H1 (cell line): ENCODE measurements around the gene ISY1. TPM values are rescaled to one million over a fixed set of nuclear protein-coding genes. Genes with fewer than 3 reads are reported as not detected.
A peak's percentile ranks its signal among the peaks of the same experiment; 100 is the strongest.

ENCODE experiments used
- CTCF ChIA-PET: fragments of 300-600 bp; sonication (Branson Sonifier 250); formaldehyde crosslinking; loops from one replicate; lab custom pipeline; 2021; ENCODE audit not compliant: partially characterized antibody; lab: Charles Lee
- POLR2A ChIA-PET: fragments of 300-600 bp; sonication (Branson Sonifier 250); formaldehyde crosslinking; loops from one replicate; lab custom pipeline; 2021; ENCODE audit warnings: inconsistent platforms; ENCODE audit not compliant: partially characterized antibody; lab: Charles Lee
- DNase-seq, 2 experiments: peaks; one replicate each; pipeline versions ENCODE4 v3.0.0 to v3.0.0-alpha.2; 2010 to 2022; ENCODE audit warnings: low spot score in 2 of 2, low read depth in 1 of 2, mixed read lengths in 1 of 2
- FAIRE-seq: peaks from 2 replicates; lab custom pipeline; 2011; peaks lifted over from hg19 to GRCh38; lab: Jason Lieb, UNC
- H2AFZ ChIP-seq: 2 replicates; pipeline ENCODE4 v1.8.1; 2012; ENCODE audit warnings: low read length, inconsistent platforms
- H2AK5ac ChIP-seq: 2 replicates; pipeline ENCODE4 v1.6.1; 2013; ENCODE audit warnings: low read depth, low read length
- H2BK120ac ChIP-seq: replicated peaks from 2 replicates; pipeline ENCODE3; 2013; ENCODE audit warnings: low read depth, low read length, inconsistent platforms
- H2BK12ac ChIP-seq: 2 replicates; pipeline ENCODE4 v1.6.1; 2013; ENCODE audit warnings: low read depth, low read length
- H2BK15ac ChIP-seq: 2 replicates; pipeline ENCODE4 v1.6.1; 2013; ENCODE audit warnings: low read length
- H2BK20ac ChIP-seq: 2 replicates; pipeline ENCODE4 v1.6.1; 2013; ENCODE audit warnings: low read length
- H2BK5ac ChIP-seq: 2 replicates; pipeline ENCODE4 v1.6.1; 2013; ENCODE audit warnings: low read depth, low read length
- H3K14ac ChIP-seq: 2 replicates; pipeline ENCODE4 v1.6.1; 2013; ENCODE audit warnings: inconsistent platforms; ENCODE audit not compliant: insufficient read length
- H3K18ac ChIP-seq: 2 replicates; pipeline ENCODE4 v1.6.1; 2013; ENCODE audit warnings: low read length; ENCODE audit errors: extremely low read depth
- H3K23ac ChIP-seq: 2 replicates; pipeline ENCODE4 v1.6.1; 2013; ENCODE audit warnings: inconsistent platforms; ENCODE audit not compliant: insufficient read length
- H3K23me2 ChIP-seq: 2 replicates; pipeline ENCODE4 v1.6.1; 2013; ENCODE audit warnings: low read depth, low read length
- H3K27ac ChIP-seq: 2 replicates; pipeline ENCODE4 v1.6.1; 2011; ENCODE audit warnings: low read depth, low read length, inconsistent platforms
- H3K27me3 ChIP-seq, 4 experiments: replicated peaks in 1 of 4; 1 replicate in 1 of 4; 2 replicates in 3 of 4; pipeline versions ENCODE4 v1.6.1 to v1.8.1; 2011 to 2013; ENCODE audit warnings: low read length in 3 of 4, mild to moderate bottlenecking in 3 of 4, inconsistent platforms in 2 of 4, mixed read lengths in 2 of 4, moderate library complexity in 1 of 4; ENCODE audit not compliant: control insufficient read depth in 3 of 4, insufficient read depth in 3 of 4; ENCODE audit errors: extremely low read depth in 1 of 4
- H3K36me3 ChIP-seq, 4 experiments: 2 replicates each; pipeline versions ENCODE4 v1.6.1 to v1.8.1; 2011 to 2013; ENCODE audit warnings: mild to moderate bottlenecking in 4 of 4, low read length in 3 of 4, moderate library complexity in 2 of 4, control low read depth in 1 of 4, inconsistent platforms in 1 of 4; ENCODE audit not compliant: insufficient read depth in 4 of 4, control insufficient read depth in 2 of 4
- H3K4ac ChIP-seq: replicated peaks from 2 replicates; pipeline ENCODE3; 2013; ENCODE audit warnings: low read length, low read depth, mixed read lengths, inconsistent platforms; ENCODE audit not compliant: insufficient read length
- H3K4me1 ChIP-seq, 4 experiments: replicated peaks in 1 of 4; 1 replicate in 1 of 4; 2 replicates in 3 of 4; pipeline versions ENCODE4 v1.6.1 to v1.8.1; 2011 to 2013; ENCODE audit warnings: low read length in 3 of 4, inconsistent platforms in 2 of 4, mixed read lengths in 1 of 4; ENCODE audit not compliant: insufficient read depth in 4 of 4, control insufficient read depth in 3 of 4
- H3K4me2 ChIP-seq, 2 experiments: 2 replicates each; pipeline versions ENCODE4 v1.6.1 to v1.8.1; 2011 to 2013; ENCODE audit warnings: low read depth in 2 of 2, low read length in 2 of 2, control low read depth in 1 of 2, inconsistent platforms in 1 of 2, mild to moderate bottlenecking in 1 of 2; ENCODE audit not compliant: insufficient read depth in 1 of 2
- H3K4me3 ChIP-seq, 4 experiments: fragments of 200-600, 300-600 bp in 1 of 4; sonication (generic), shearing (Covaris generic), sonication (Bioruptor Twin) in 1 of 4; 2 replicates each; pipeline versions ENCODE4 v1.5.1 to v1.8.1; 2011 to 2016; ENCODE audit warnings: low read length in 4 of 4, low read depth in 3 of 4, control low read depth in 2 of 4, inconsistent platforms in 2 of 4, mild to moderate bottlenecking in 2 of 4, mixed read lengths in 1 of 4, moderate library complexity in 1 of 4; ENCODE audit not compliant: insufficient read depth in 2 of 4; ENCODE audit errors: extremely low read depth in 1 of 4
- H3K56ac ChIP-seq: replicated peaks from 2 replicates; pipeline ENCODE3; 2013; ENCODE audit warnings: low read depth, mild to moderate bottlenecking, mixed read lengths, low read length, inconsistent platforms; ENCODE audit not compliant: insufficient read length
- H3K79me1 ChIP-seq: 2 replicates; pipeline ENCODE4 v1.6.1; 2013; ENCODE audit warnings: low read depth, low read length, control low read depth
- H3K79me2 ChIP-seq, 2 experiments: 2 replicates each; pipeline versions ENCODE4 v1.6.1 to v1.8.1; 2012 to 2013; ENCODE audit warnings: low read length in 2 of 2, mild to moderate bottlenecking in 2 of 2, inconsistent platforms in 1 of 2; ENCODE audit not compliant: insufficient read depth in 2 of 2, control insufficient read depth in 1 of 2
- H3K9ac ChIP-seq, 4 experiments: replicated peaks in 1 of 4; 1 replicate in 1 of 4; 2 replicates in 3 of 4; pipeline versions ENCODE4 v1.6.1 to v1.8.1; 2011 to 2013; ENCODE audit warnings: low read depth in 3 of 4, low read length in 3 of 4, control low read depth in 2 of 4, mild to moderate bottlenecking in 2 of 4, moderate library complexity in 2 of 4, inconsistent platforms in 1 of 4; ENCODE audit errors: extremely low read depth in 1 of 4
- H3K9me3 ChIP-seq, 2 experiments: 2 replicates each; pipeline versions ENCODE4 v1.6.1 to v1.8.1; 2012 to 2013; ENCODE audit warnings: mild to moderate bottlenecking in 2 of 2, moderate library complexity in 2 of 2, control low read depth in 1 of 2, inconsistent platforms in 1 of 2, low read depth in 1 of 2, low read length in 1 of 2, mixed read lengths in 1 of 2; ENCODE audit not compliant: insufficient read depth in 2 of 2
- H4K20me1 ChIP-seq, 2 experiments: replicated peaks in 1 of 2; 2 replicates each; pipeline versions ENCODE3 to v1.8.1; 2011 to 2013; ENCODE audit warnings: inconsistent platforms in 2 of 2, low read length in 2 of 2, mild to moderate bottlenecking in 1 of 2; ENCODE audit not compliant: insufficient read depth in 2 of 2, control insufficient read depth in 1 of 2
- H4K5ac ChIP-seq: 2 replicates; pipeline ENCODE4 v1.6.1; 2013; ENCODE audit warnings: low read length, low read depth, mixed read lengths, inconsistent platforms; ENCODE audit not compliant: insufficient read length
- H4K8ac ChIP-seq: 2 replicates; pipeline ENCODE4 v1.8.0; 2013; ENCODE audit warnings: mild to moderate bottlenecking, moderate library complexity, low read length, inconsistent platforms; ENCODE audit not compliant: insufficient read depth; ENCODE audit errors: extremely low read depth
- H4K91ac ChIP-seq: replicated peaks from 2 replicates; pipeline ENCODE3; 2013; ENCODE audit warnings: low read length, mixed read lengths, inconsistent platforms; ENCODE audit not compliant: insufficient read length
- CTCF ChIP-seq, 3 experiments: IDR thresholded peaks; 1 replicate in 2 of 3; 2 replicates in 1 of 3; pipeline versions ENCODE4 v1.5.1 to v1.6.1; 2011; ENCODE audit warnings: low read length in 3 of 3, mild to moderate bottlenecking in 3 of 3, inconsistent platforms in 2 of 3, low read depth in 1 of 3, moderate library complexity in 1 of 3; ENCODE audit not compliant: insufficient read depth in 1 of 3; ENCODE audit errors: control extremely low read depth in 1 of 3
- NANOG ChIP-seq: IDR thresholded peaks from 2 replicates; pipeline ENCODE4 v1.6.1; 2011; ENCODE audit warnings: low read length, low read depth, mild to moderate bottlenecking, inconsistent platforms; ENCODE audit not compliant: insufficient read depth, poor library complexity, severe bottlenecking
- TEAD4 ChIP-seq: IDR thresholded peaks from 2 replicates; pipeline ENCODE4 v1.6.1; 2012; ENCODE audit warnings: low read depth, low read length, inconsistent platforms, mixed read lengths
- WGBS, 2 experiments: shearing (Covaris generic) in 1 of 2; methylation state at CpG; one replicate each; pipeline versions ENCODE4 v1.1.6 to v1.1.7; 2013 to 2015; ENCODE audit warnings: low lambda C conversion rate in 2 of 2, mixed read lengths in 2 of 2, inconsistent platforms in 1 of 2, low coverage in 1 of 2, missing lambda C conversion rate in 1 of 2; ENCODE audit not compliant: insufficient replicate concordance in 2 of 2, insufficient coverage in 1 of 2, insufficient read length in 1 of 2; ENCODE audit errors: extremely low coverage in 1 of 2, missing lambda C conversion rate in 1 of 2; 5-methylcytosine and 5-hydroxymethylcytosine counted together
- polyA plus RNA-seq, 7 experiments: library from polyadenylated mRNA; depleted of rRNA in 3 of 7; stranded (reverse) in 5 of 7; unstranded in 2 of 7; fragments of >200 nt in 5 of 7; fragments of 200-250 nt in 2 of 7; gene quantifications; 1 replicate in 5 of 7; 2 replicates in 1 of 7; 4 replicates in 1 of 7; pipeline versions ENCODE4 v1.2.1 to v1.2.3, GENCODE V29; 2011 to 2013; ENCODE audit warnings: missing spikeins in 2 of 7, mixed read lengths in 2 of 7
- total RNA-seq: library from RNA; stranded (reverse); fragmentation: NEBNext Ultra II Directional; extraction: Animal tissue kit (Norgen Biotek cat#: 25700); gene quantifications from 2 replicates; pipeline ENCODE4 v1.2.1, GENCODE V29; 2021

Gene ISY1
- total and polyA plus RNA-seq, 2 of the 8 experiments (the other 6 are each of a cell fraction or from before 2014, with no cell fraction given): 16.6 to 38.7 TPM

DNA sequence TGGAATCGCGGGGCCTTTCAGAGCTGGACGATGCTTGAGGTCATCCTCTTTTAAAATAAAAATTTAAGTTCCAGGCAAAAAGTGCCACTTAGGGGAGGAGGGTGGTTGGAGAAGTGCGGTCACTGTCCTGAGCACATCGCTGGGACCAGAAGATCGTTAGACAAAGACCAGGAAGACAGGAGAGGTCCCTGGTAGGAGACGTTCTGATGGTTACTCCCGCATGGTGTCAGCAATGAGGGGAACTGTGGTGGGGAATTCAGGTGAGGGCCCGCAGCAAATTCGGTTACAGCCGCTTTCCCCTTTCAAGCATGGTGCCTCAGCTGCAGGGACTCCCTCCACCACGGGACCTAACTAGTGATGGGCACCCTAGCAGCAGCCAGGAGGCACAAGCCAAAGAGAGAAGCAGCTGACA is 1.0 kb upstream of the ISY1 start:
- Histone ChIP-seq H4K8ac (peak overlapping the region; percentile 75), H3K27me3 (no peaks in the 10 kb centered on the region), H2AFZ (no peak overlapping the region), H3K4ac (peak overlapping the region; percentile 32), H3K23ac (no peak overlapping the region), H2BK5ac (peak overlapping the region; percentile 100; the same call in 1 of the 2 replicates), H2BK12ac (no peak overlapping the region), H3K9me3 (no peaks in the 10 kb centered on the region), H3K14ac (no peak overlapping the region), H2BK20ac (no peak overlapping the region), H2AK5ac (no peak overlapping the region), H3K79me2 (peaks cover 5 to 19% of the 10 kb centered on the region in 2 experiments), H3K4me1 (peaks cover 0 to 3% (median 1%) of the 10 kb centered on the region in 4 experiments; a peak in 4 of 7 replicates), H4K91ac (no peak overlapping the region), H2BK120ac (no peak overlapping the region), H3K27ac (peak overlapping the region; percentile 100), H3K4me2 (peak overlapping the region; percentile 73 to 83), H3K56ac (no peak overlapping the region), H3K4me3 (peak overlapping the region; percentile 59 to 96 (median 94)), H3K9ac (peak overlapping the region; percentile 64 to 99 (median 86)), H3K18ac (no peak overlapping the region), H3K79me1 (peaks cover 4% of the 10 kb centered on the region; the same call in 1 of the 2 replicates), H3K36me3 (peaks cover 2 to 10% (median 6%) of the 10 kb centered on the region in 4 experiments; a peak in 5 of 8 replicates), H2BK15ac (no peak overlapping the region), H4K5ac (no peak overlapping the region), H4K20me1 (peaks cover 0 to 1% of the 10 kb centered on the region in 2 experiments), H3K23me2 (peaks cover 9% of the 10 kb centered on the region)
- ChIA-PET POLR2A (interaction anchor here (0.6 to 3.7 kb wide), 17 partner anchors 10 to 192 kb away, joined by 3 to 24 read pairs (median 5); partner anchors contain the start of genes COPG1, HMCES and RAB43), CTCF (interaction anchor here (0.7 to 2.2 kb wide), 21 partner anchors 10 to 192 kb away, joined by 3 to 10 read pairs (median 4); partner anchors contain the start of gene RAB43)
- 15% methylated on average over 12 of the region's 12 CpGs; no CpG with 5 or more reads in 1 of the 2 experiments for WGBS, 2 experiments
- no peak for FAIRE-seq
- peak in 1 of 2 experiments; percentile 52 for DNase-seq
- TF ChIP-seq CTCF (IDR thresholded peaks at IDR 0.05; ENCODE audit: control extremely low read depth in 1 of 3, insufficient read depth in 1 of 3, low read depth in 1 of 3, low read length in 3 of 3): 0 out of 4 replicates have a peak, but pooled peaks of 1 of the 3 experiments have one; percentile 6
- no peak for TF ChIP-seq TEAD4
- TF ChIP-seq NANOG: no peak
